OCI-LY7 (cell line): Measurements from ENCODE around the gene E2F7.

Source experiments
- CTCF ChIP-seq: fragments of 200-600 bp; sonication (generic); conservative IDR thresholded peaks from 2 replicates; pipeline ENCODE4 v1.5.1; 2014; ENCODE audit warnings: mild to moderate bottlenecking, antibody characterized with exemption, low read length, moderate library complexity, mixed read lengths
- EZH2phosphoT487 ChIP-seq: fragments of 200-600 bp; sonication (generic); IDR thresholded peaks from 2 replicates; pipeline ENCODE4 v1.6.1; 2018; ENCODE audit warnings: low read depth, borderline replicate concordance, mild to moderate bottlenecking, mixed run types, antibody characterized with exemption, low read length, moderate library complexity, mixed read lengths

GRCh38 chr12:77065361-77066204 is at the start of gene E2F7:
- TF ChIP-seq CTCF (no peak), EZH2phosphoT487 (no peak)
